Suprapubic skin (tissue), 3 donors: ENCODE measurements around the gene HLA-DQA2.

Experiments
- CTCF ChIP-seq, 2 donors: fragments of 200-600 bp in 1 of 2; fragments of 450-650 bp in 1 of 2; sonication (generic) in 1 of 2; IDR thresholded peaks; one replicate each; pipeline ENCODE4 v1.5.1; 2016 to 2019; ENCODE audit warnings: antibody characterized with exemption in 2 of 2, mild to moderate bottlenecking in 1 of 2, moderate library complexity in 1 of 2
- POLR2AphosphoS5 ChIP-seq, 3 donors: sonication (generic); formaldehyde crosslinking; IDR thresholded peaks; one replicate each; pipeline ENCODE4 v1.6.1; 2017; ENCODE audit warnings: antibody characterized with exemption in 3 of 3

- TF ChIP-seq CTCF (IDR thresholded peaks at IDR 0.05) (no peak), POLR2AphosphoS5 (IDR thresholded peaks at IDR 0.05) (no peak)
Measured at GRCh38 chr6:32779036-32779435, 37.8 kb downstream of the HLA-DQA2 start.
